DOHH2 (cell line): Measurements from ENCODE around the gene PRKCZ.

Experiments
- EZH2phosphoT487 ChIP-seq: fragments of 200-600 bp; sonication (generic); IDR thresholded peaks from 2 replicates; pipeline ENCODE4 v1.6.1; 2017; ENCODE audit warnings: borderline replicate concordance, mild to moderate bottlenecking, antibody characterized with exemption, low read length, moderate library complexity, mixed read lengths
- TF ChIP-seq, protein P1 (sequence below): fragments of 200-600 bp; sonication (generic); IDR thresholded peaks from one replicate; pipeline ENCODE4 v1.5.1; 2014; ENCODE audit warnings: antibody characterized with exemption, mild to moderate bottlenecking, low read depth, low read length; ENCODE audit not compliant: poor library complexity, severe bottlenecking

DNA sequence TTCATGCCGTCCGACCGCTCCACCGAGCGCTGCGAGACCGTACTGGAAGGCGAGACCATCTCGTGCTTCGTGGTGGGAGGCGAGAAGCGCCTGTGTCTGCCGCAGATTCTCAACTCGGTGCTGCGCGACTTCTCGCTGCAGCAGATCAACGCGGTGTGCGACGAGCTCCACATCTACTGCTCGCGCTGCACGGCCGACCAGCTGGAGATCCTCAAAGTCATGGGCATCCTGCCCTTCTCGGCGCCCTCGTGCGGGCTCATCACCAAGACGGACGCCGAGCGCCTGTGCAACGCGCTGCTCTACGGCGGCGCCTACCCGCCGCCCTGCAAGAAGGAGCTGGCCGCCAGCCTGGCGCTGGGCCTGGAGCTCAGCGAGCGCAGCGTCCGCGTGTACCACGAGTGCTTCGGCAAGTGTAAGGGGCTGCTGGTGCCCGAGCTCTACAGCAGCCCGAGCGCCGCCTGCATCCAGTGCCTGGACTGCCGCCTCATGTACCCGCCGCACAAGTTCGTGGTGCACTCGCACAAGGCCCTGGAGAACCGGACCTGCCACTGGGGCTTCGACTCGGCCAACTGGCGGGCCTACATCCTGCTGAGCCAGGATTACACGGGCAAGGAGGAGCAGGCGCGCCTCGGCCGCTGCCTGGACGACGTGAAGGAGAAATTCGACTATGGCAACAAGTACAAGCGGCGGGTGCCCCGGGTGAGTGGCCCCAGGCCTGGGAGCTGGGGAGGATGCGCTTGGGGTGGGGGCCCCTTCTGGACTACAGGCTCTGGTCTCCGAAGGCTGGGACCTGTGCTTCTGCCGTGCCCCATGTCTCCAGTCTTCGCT, 179.0 kb downstream of the PRKCZ start:
- TF ChIP-seq, protein P1, sequence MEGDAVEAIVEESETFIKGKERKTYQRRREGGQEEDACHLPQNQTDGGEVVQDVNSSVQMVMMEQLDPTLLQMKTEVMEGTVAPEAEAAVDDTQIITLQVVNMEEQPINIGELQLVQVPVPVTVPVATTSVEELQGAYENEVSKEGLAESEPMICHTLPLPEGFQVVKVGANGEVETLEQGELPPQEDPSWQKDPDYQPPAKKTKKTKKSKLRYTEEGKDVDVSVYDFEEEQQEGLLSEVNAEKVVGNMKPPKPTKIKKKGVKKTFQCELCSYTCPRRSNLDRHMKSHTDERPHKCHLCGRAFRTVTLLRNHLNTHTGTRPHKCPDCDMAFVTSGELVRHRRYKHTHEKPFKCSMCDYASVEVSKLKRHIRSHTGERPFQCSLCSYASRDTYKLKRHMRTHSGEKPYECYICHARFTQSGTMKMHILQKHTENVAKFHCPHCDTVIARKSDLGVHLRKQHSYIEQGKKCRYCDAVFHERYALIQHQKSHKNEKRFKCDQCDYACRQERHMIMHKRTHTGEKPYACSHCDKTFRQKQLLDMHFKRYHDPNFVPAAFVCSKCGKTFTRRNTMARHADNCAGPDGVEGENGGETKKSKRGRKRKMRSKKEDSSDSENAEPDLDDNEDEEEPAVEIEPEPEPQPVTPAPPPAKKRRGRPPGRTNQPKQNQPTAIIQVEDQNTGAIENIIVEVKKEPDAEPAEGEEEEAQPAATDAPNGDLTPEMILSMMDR: no peak
- TF ChIP-seq EZH2phosphoT487: 0 out of 2 replicates have a peak, but pooled peaks have one; percentile 75
